ENCODE data around the gene ALX3.

Gene ALX3

DNA sequence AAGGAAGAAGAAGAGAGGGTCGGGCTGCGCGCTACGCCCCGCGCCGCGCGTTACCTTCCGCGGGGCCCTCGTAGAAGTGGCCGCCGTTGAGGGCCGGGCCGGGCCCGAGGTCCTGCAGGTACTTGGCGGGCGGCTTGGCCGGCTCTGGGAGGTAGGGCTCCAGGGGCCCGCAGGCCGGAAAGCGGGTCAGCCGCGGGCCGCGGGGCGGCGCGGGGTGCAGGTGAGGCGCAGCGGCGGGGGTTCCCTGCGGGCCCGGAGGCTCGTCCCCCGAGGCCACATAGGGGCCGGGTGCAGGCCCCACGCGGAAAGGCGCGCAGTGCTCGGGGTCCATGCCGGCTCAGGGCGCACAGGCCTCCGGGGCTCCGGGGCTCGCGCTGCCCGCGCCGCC is 196 bp downstream of the ALX3 start:
- H3K27me3 ChIP-seq (ENCODE audit: insufficient read depth, poor library complexity, severe bottlenecking), result peaks cover 52% of the 10 kb centered on the region
- no peaks in the 10 kb centered on the region for H3K4me1 ChIP-seq (ENCODE audit: insufficient read depth, poor library complexity, severe bottlenecking)
- no peak for ATAC-seq (ENCODE audit: low read depth)
- TF ChIP-seq, protein P1, sequence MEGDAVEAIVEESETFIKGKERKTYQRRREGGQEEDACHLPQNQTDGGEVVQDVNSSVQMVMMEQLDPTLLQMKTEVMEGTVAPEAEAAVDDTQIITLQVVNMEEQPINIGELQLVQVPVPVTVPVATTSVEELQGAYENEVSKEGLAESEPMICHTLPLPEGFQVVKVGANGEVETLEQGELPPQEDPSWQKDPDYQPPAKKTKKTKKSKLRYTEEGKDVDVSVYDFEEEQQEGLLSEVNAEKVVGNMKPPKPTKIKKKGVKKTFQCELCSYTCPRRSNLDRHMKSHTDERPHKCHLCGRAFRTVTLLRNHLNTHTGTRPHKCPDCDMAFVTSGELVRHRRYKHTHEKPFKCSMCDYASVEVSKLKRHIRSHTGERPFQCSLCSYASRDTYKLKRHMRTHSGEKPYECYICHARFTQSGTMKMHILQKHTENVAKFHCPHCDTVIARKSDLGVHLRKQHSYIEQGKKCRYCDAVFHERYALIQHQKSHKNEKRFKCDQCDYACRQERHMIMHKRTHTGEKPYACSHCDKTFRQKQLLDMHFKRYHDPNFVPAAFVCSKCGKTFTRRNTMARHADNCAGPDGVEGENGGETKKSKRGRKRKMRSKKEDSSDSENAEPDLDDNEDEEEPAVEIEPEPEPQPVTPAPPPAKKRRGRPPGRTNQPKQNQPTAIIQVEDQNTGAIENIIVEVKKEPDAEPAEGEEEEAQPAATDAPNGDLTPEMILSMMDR (IDR thresholded peaks at IDR 0.05; ENCODE audit: poor library complexity, severe bottlenecking), result no peak
- H3K4me3 ChIP-seq (ENCODE audit: severe bottlenecking), result no peak overlapping the region
- H3K27ac ChIP-seq (ENCODE audit: poor library complexity, severe bottlenecking), result no peak overlapping the region
- no peak for DNase-seq (ENCODE audit: low spot score)
- no peaks in the 10 kb centered on the region for H3K9me3 ChIP-seq (ENCODE audit: severe bottlenecking)
- no peaks in the 10 kb centered on the region for H3K36me3 ChIP-seq (ENCODE audit: low read depth)

DNA sequence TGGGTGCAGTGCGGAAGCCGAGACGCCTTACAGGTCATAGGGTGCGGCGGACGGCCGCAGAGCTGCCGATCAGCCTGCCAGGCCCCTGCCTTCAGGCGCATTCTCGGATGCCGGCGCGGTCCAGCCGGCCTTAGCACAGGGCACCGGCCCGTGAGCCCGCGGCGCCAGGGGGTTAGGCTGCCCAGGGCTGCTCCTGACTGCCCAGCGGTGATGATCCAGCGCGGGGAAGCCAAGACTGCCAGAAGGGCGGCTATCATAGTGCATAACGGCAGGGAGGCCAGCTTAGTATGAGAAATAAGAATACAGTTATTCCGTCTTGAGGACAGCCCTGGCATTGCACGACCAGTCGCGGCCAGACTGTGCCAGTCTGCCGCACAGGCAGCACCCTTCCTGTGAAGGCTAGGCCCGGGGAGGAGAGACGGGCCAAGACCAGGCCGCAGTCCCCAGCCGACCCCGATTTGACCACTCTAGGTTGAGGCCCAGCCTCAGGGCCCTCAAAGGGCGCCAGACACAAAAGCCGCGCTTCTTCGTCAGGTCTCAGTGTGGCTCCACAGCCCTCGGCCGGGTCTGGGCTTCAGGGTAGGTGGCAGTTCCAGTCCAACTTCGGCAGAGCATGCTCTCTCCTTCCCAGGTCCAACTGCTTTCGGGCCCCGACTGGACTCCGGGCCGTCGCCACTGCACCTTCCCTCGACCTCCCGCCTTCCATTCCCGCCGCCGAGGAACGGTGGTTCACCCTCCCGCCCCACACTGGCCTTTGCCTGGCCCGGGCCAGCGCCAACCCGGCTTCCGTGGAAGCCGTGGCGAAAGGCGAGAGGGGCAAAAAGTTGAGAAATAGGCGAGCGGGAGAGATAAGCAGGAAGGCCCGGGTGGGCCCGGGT is 829 bp downstream of the ALX3 start:
- Histone ChIP-seq H3K4me1 (ENCODE audit: insufficient read depth, poor library complexity, severe bottlenecking) (no peaks in the 10 kb centered on the region), H3K27ac (ENCODE audit: poor library complexity, severe bottlenecking) (no peak overlapping the region), H3K4me3 (ENCODE audit: severe bottlenecking) (no peak overlapping the region), H3K27me3 (ENCODE audit: insufficient read depth, poor library complexity, severe bottlenecking) (peaks cover 52% of the 10 kb centered on the region), H3K9me3 (ENCODE audit: severe bottlenecking) (no peaks in the 10 kb centered on the region), H3K36me3 (ENCODE audit: low read depth) (no peaks in the 10 kb centered on the region)
- ATAC-seq (ENCODE audit: low read depth), result no peak
- TF ChIP-seq, protein P1 (IDR thresholded peaks at IDR 0.05; ENCODE audit: poor library complexity, severe bottlenecking), result no peak
- no peak for DNase-seq (ENCODE audit: low spot score)

DNA sequence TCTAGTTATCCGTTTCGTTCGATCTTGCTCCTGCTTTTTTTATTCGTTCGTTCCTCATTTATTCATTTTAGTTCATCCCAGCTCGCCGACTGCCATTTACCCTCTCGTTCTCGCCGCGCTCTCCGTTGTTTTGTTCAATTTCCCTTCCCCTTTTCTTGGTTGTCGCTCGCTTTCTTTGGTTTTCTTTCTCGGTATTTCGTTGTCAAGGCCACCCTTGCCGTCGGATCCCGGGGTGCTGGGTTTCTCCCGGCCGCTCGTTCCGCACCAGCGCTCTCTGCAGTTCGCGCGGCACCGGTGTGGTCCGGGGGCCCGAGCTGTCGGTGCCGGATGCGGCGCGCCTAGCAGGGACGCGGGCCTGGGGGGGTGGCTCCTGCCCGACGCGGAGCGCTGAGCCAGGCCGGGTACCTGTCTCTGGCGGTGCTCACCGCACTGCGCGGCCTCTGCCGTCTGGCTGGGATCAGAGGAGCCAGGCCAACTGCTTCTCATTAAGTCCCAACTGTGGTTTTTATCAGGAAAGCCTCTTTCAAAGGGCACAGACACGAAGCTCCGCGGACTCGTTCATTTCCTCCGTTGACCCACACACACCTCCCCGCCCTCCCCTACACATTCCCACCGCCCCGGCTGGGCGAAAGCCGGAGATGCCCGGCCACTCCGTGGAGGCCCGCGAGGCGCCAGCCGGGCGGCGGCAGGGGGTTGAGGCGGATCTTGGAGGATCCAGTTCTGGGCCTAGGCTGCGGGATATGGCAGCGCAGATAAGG is 1.6 kb downstream of the ALX3 start:
- no peak overlapping the region for H3K4me3 ChIP-seq (ENCODE audit: severe bottlenecking)
- no peak for DNase-seq (ENCODE audit: low spot score)
- TF ChIP-seq, protein P1 (IDR thresholded peaks at IDR 0.05; ENCODE audit: poor library complexity, severe bottlenecking), result no peak
- no peaks in the 10 kb centered on the region for H3K9me3 ChIP-seq (ENCODE audit: severe bottlenecking)
- no peak for ATAC-seq (ENCODE audit: low read depth)
- no peak overlapping the region for H3K27ac ChIP-seq (ENCODE audit: poor library complexity, severe bottlenecking)
- no peaks in the 10 kb centered on the region for H3K4me1 ChIP-seq (ENCODE audit: insufficient read depth, poor library complexity, severe bottlenecking)
- H3K27me3 ChIP-seq (ENCODE audit: insufficient read depth, poor library complexity, severe bottlenecking), result peaks cover 52% of the 10 kb centered on the region
- H3K36me3 ChIP-seq (ENCODE audit: low read depth), result no peaks in the 10 kb centered on the region

DNA sequence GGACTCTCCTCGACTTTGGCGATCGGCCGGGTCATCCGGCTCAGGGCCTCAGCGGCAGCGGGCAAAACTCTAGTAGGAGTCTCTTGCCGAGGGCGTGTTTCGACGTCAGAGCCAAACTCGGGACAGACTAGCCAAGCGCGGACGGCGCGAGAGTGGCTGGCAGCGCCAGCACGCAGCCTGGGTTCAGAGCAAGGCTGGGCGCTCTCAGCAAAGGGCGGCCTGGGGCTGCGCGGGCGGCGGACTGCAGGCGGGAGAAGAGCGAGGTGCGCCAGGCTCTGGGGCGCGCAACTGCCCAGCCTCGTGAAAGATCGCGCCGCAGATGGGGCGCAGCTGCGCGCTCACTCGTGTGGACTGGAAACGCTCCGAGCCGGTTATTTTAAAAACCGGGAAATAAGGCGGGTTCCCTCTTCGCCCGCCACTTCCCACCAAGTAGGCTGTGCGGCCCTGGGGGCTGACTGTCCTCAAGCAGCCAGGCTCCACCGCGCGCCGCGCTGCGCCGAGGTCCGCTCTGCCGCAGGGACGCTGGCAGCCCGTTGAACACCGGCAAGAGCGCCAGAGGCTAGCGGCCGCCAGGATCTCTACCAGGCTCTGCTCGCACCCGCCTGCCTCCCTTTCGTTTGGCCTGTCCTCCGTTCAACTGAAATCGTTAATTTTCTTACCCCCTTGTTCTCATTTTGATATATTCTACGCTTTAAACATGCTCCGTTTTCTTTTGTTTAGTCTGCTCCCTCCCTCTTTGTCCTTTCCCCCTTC is 2.4 kb downstream of the ALX3 start:
- Histone ChIP-seq H3K27me3 (ENCODE audit: insufficient read depth, poor library complexity, severe bottlenecking) (peaks cover 52% of the 10 kb centered on the region), H3K9me3 (ENCODE audit: severe bottlenecking) (no peaks in the 10 kb centered on the region), H3K4me1 (ENCODE audit: insufficient read depth, poor library complexity, severe bottlenecking) (no peaks in the 10 kb centered on the region), H3K36me3 (ENCODE audit: low read depth) (no peaks in the 10 kb centered on the region), H3K27ac (ENCODE audit: poor library complexity, severe bottlenecking) (no peak overlapping the region), H3K4me3 (ENCODE audit: severe bottlenecking) (no peak overlapping the region)
- ATAC-seq (ENCODE audit: low read depth), result no peak
- no peak for DNase-seq (ENCODE audit: low spot score)
- TF ChIP-seq, protein P1 (IDR thresholded peaks at IDR 0.05; ENCODE audit: poor library complexity, severe bottlenecking), result no peak
